ENCODE data around the gene BBOF1. TPM values are rescaled to one million over a fixed set of nuclear protein-coding genes. Genes with fewer than 3 reads are reported as not detected.

The BBOF1 gene
- total and polyA plus RNA-seq, 2 of the 8 experiments (the other 6 are each of a cell fraction or from before 2014, with no cell fraction given) = 0.26 to 0.60 TPM

DNA sequence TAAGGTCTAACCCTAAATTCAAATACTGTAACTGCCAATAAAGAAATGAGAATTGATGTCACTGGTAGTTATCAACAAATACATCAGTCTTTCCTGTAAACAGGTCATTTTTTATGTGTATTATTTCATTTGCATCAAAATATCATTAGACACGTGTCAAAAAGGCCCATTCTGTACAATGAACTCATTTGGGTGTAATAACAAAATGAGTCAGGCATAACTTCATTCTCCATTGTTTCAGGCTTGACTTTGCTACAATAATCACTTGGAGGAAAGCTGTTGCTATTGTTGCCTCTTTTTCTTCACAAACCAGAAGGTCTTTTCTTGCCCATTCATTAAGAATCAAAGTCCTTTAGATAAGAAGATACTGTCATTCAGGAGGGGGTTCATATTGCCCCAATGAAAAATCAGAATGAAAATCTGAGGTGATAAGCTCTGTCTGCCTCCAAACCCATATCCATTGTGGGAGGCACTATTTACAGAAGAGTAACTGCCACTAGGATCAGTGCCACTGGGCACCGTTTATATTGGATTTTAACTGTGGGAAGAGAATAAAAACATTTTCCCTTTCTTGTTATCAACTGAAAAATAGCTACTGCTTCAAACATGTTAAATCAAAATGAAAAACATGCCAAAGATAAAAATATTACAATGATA lies 10.2 kb upstream of the BBOF1 start:
- Histone ChIP-seq H2BK5ac (ENCODE audit: low read depth, low read length) (no peak overlapping the region), H2AK5ac (ENCODE audit: low read depth, low read length) (no peak overlapping the region), H3K23me2 (ENCODE audit: low read depth, low read length) (no peaks in the 10 kb centered on the region), H3K14ac (ENCODE audit: insufficient read length) (no peak overlapping the region), H2BK20ac (ENCODE audit: low read length) (no peak overlapping the region), H3K23ac (ENCODE audit: insufficient read length) (no peak overlapping the region), H3K79me2 (ENCODE audit: control insufficient read depth in 1 of 2, insufficient read depth in 2 of 2, low read length in 2 of 2) (no peaks in the 10 kb centered on the region), H3K4me2 (ENCODE audit: insufficient read depth in 1 of 2, low read depth in 2 of 2, low read length in 2 of 2) (no peak overlapping the region), H3K36me3 (ENCODE audit: control insufficient read depth in 2 of 4, insufficient read depth in 4 of 4, low read length in 3 of 4) (peaks cover 0 to 3% (median 1%) of the 10 kb centered on the region in 4 experiments; a peak in 4 of 8 replicates), H4K20me1 (replicated peaks in 1 of 2; ENCODE audit: control insufficient read depth in 1 of 2, insufficient read depth in 2 of 2, low read length in 2 of 2) (no peaks in the 10 kb centered on the region), H2AFZ (ENCODE audit: low read length) (no peak overlapping the region), H3K4me1 (replicated peaks in 1 of 4; ENCODE audit: control insufficient read depth in 3 of 4, insufficient read depth in 4 of 4, low read length in 3 of 4) (no peaks in the 10 kb centered on the region), H3K56ac (replicated peaks; ENCODE audit: insufficient read length, low read depth, low read length) (no peak overlapping the region), H4K91ac (replicated peaks; ENCODE audit: insufficient read length, low read length) (no peak overlapping the region), H3K18ac (ENCODE audit: extremely low read depth, low read length) (no peak overlapping the region), H3K4ac (replicated peaks; ENCODE audit: insufficient read length, low read depth, low read length) (no peak overlapping the region), H3K9ac (replicated peaks in 1 of 4; ENCODE audit: extremely low read depth in 1 of 4, low read depth in 3 of 4, low read length in 3 of 4) (no peak overlapping the region), H2BK120ac (replicated peaks; ENCODE audit: low read depth, low read length) (no peak overlapping the region), H4K5ac (ENCODE audit: insufficient read length, low read depth, low read length) (no peak overlapping the region), H3K27me3 (replicated peaks in 1 of 4; ENCODE audit: control insufficient read depth in 3 of 4, extremely low read depth in 1 of 4, insufficient read depth in 3 of 4, low read length in 3 of 4) (no peaks in the 10 kb centered on the region), H4K8ac (ENCODE audit: extremely low read depth, insufficient read depth, low read length) (no peak overlapping the region), H3K9me3 (ENCODE audit: insufficient read depth in 2 of 2, low read depth in 1 of 2, low read length in 1 of 2) (no peaks in the 10 kb centered on the region), H3K27ac (ENCODE audit: low read depth, low read length) (no peak overlapping the region), H2BK15ac (ENCODE audit: low read length) (no peak overlapping the region), H3K79me1 (ENCODE audit: low read depth, low read length) (no peaks in the 10 kb centered on the region), H2BK12ac (ENCODE audit: low read depth, low read length) (no peak overlapping the region), H3K4me3 (ENCODE audit: extremely low read depth in 1 of 4, insufficient read depth in 2 of 4, low read depth in 3 of 4, low read length in 4 of 4) (no peak overlapping the region)
- DNase-seq (ENCODE audit: low read depth in 1 of 2, low spot score in 2 of 2) (no peak), FAIRE-seq (no peak)
- 94% methylated on average over 2 of the region's 2 CpGs; no CpG with 5 or more reads in 1 of the 2 experiments for WGBS, 2 experiments (ENCODE audit: extremely low coverage in 1 of 2, insufficient coverage in 1 of 2, insufficient read length in 1 of 2, insufficient replicate concordance in 2 of 2, low coverage in 1 of 2, low lambda C conversion rate in 2 of 2, missing lambda C conversion rate in 1 of 2)
- CTCF ChIA-PET (ENCODE audit: partially characterized antibody) = no interaction called here
- POLR2A ChIA-PET (ENCODE audit: partially characterized antibody) = no interaction called here
- TF ChIP-seq JUND (IDR thresholded peaks at IDR 0.05; ENCODE audit: low read length) (no peak), POLR2AphosphoS5 (IDR thresholded peaks at IDR 0.05; ENCODE audit: low read depth, low read length) (no peak), SP4 (IDR thresholded peaks at IDR 0.05; ENCODE audit: low read length) (no peak), CTCF (IDR thresholded peaks at IDR 0.05; ENCODE audit: control extremely low read depth in 1 of 3, insufficient read depth in 1 of 3, low read depth in 1 of 3, low read length in 3 of 3) (no peak), TCF12 (IDR thresholded peaks at IDR 0.05; ENCODE audit: low read depth, low read length) (no peak), CTBP2 (IDR thresholded peaks at IDR 0.05; ENCODE audit: borderline replicate concordance, insufficient read depth, insufficient read length, low read length) (no peak)
